Activated CD8-positive, alpha-beta T cell treated with anti-CD3 and anti-CD28 coated beads for 36 hours (primary cell): ENCODE measurements around the gene FARP1. TPM values are rescaled to one million over a fixed set of nuclear protein-coding genes. Genes with fewer than 3 reads are reported as not detected.

Experiments used
- ATAC-seq: fragments of 200-7000 bp; cut with Tn5 transposase; one replicate; pipeline ENCODE4 v1.10.0; 2021; ENCODE audit warnings: mild to moderate bottlenecking, moderate library complexity
- CTCF ChIA-PET: fragments of 350-600 bp; sonication (Branson Sonifier 250); formaldehyde crosslinking; loops from one replicate; lab custom pipeline; 2021; ENCODE audit warnings: antibody characterized with exemption; lab: Charles Lee
- POLR2A ChIA-PET: fragments of 350-600 bp; sonication (Branson Sonifier 250); formaldehyde crosslinking; loops from one replicate; lab custom pipeline; 2021; ENCODE audit warnings: antibody characterized with exemption; lab: Charles Lee
- DNase-seq: peaks from one replicate; pipeline ENCODE4 v3.0.0-alpha.2; 2020
- H3K27ac Mint-ChIP-seq: one replicate; pipeline ENCODE4 v1.8.0; 2021; ENCODE audit warnings: mild to moderate bottlenecking, mixed read lengths
- H3K27me3 Mint-ChIP-seq: one replicate; pipeline ENCODE4 v1.8.0; 2021; ENCODE audit warnings: mixed read lengths
- H3K36me3 Mint-ChIP-seq: one replicate; pipeline ENCODE4 v1.8.0; 2021; ENCODE audit warnings: low read depth, mixed read lengths
- H3K4me1 Mint-ChIP-seq: one replicate; pipeline ENCODE4 v1.8.0; 2021; ENCODE audit warnings: low read depth, mixed read lengths
- H3K4me3 Mint-ChIP-seq: one replicate; pipeline ENCODE4 v1.8.0; 2021; ENCODE audit warnings: mild to moderate bottlenecking, moderate library complexity, mixed read lengths
- H3K9me3 Mint-ChIP-seq: one replicate; pipeline ENCODE4 v1.8.0; 2021; ENCODE audit warnings: mixed read lengths
- intact Hi-C: fragments of 100-400 bp; cut with micrococcal nuclease; formaldehyde crosslinking; loops from one replicate; pipeline ENCODE4 v1.10.0; 2022
- total RNA-seq, 2 experiments: library from RNA; stranded (reverse); gene quantifications; one replicate each; pipeline ENCODE4 v1.2.3, GENCODE V29; 2021
- TF ChIP-seq, protein P1 (sequence below): fragments of 200-600 bp; IDR thresholded peaks from one replicate; pipeline ENCODE4 v1.8.0; 2022; ENCODE audit warnings: antibody characterized with exemption, mild to moderate bottlenecking

Gene FARP1
- total RNA-seq, 2 experiments from 2014 or later, result 0.27 to 0.43 TPM

GRCh38 chr13:98108341-98108740 is 34.6 kb upstream of the FARP1 start:
- no peak for ATAC-seq
- no peak for DNase-seq
- no peaks in the 10 kb centered on the region for H3K36me3 Mint-ChIP-seq
- H3K4me3 Mint-ChIP-seq, result no peak overlapping the region
- ChIA-PET POLR2A (no interaction called here), CTCF (no interaction called here)
- no peak overlapping the region for H3K27ac Mint-ChIP-seq
- H3K9me3 Mint-ChIP-seq, result no peaks in the 10 kb centered on the region
- no peaks in the 10 kb centered on the region for H3K27me3 Mint-ChIP-seq
- intact Hi-C loops, result no loop called here
- TF ChIP-seq, protein P1, sequence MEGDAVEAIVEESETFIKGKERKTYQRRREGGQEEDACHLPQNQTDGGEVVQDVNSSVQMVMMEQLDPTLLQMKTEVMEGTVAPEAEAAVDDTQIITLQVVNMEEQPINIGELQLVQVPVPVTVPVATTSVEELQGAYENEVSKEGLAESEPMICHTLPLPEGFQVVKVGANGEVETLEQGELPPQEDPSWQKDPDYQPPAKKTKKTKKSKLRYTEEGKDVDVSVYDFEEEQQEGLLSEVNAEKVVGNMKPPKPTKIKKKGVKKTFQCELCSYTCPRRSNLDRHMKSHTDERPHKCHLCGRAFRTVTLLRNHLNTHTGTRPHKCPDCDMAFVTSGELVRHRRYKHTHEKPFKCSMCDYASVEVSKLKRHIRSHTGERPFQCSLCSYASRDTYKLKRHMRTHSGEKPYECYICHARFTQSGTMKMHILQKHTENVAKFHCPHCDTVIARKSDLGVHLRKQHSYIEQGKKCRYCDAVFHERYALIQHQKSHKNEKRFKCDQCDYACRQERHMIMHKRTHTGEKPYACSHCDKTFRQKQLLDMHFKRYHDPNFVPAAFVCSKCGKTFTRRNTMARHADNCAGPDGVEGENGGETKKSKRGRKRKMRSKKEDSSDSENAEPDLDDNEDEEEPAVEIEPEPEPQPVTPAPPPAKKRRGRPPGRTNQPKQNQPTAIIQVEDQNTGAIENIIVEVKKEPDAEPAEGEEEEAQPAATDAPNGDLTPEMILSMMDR, result no peak
- H3K4me1 Mint-ChIP-seq, result no peaks in the 10 kb centered on the region

- no peaks in the 10 kb centered on the region for H3K36me3 Mint-ChIP-seq
- no peak overlapping the region for H3K27ac Mint-ChIP-seq
- no peaks in the 10 kb centered on the region for H3K27me3 Mint-ChIP-seq
- no peak for ATAC-seq
- H3K4me1 Mint-ChIP-seq, result no peaks in the 10 kb centered on the region
- no peak overlapping the region for H3K4me3 Mint-ChIP-seq
- DNase-seq, result no peak
- intact Hi-C loops, result no loop called here
- CTCF ChIA-PET, result no interaction called here
- no peaks in the 10 kb centered on the region for H3K9me3 Mint-ChIP-seq
- TF ChIP-seq, protein P1, result no peak
- POLR2A ChIA-PET, result no interaction called here
These were observed 33.6 kb upstream of the FARP1 start for GRCh38 chr13:98109226-98109853.

DNA sequence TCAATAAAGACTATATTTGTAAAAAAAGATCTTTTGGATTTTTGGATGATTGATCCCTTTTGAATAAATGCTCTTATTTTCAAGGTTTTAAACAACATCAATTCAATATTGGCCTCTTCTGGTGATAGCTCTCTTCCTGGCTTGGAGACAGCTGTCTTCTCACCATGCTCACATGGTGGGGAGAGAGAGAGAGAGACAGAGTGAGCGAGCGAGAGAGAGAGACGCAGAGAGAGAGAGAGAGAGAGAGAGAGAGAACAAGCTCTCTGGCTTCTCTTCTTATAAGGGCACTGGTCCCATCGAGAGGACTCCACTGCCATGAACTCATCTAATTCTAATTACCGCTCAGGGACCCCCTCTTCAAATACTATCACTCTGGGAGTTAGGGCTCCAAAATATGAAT is 32.1 kb upstream of the FARP1 start:
- ChIA-PET POLR2A (no interaction called here), CTCF (no interaction called here)
- no peak for ATAC-seq
- Mint-ChIP-seq H3K9me3 (no peaks in the 10 kb centered on the region), H3K27me3 (no peaks in the 10 kb centered on the region), H3K36me3 (no peaks in the 10 kb centered on the region), H3K27ac (no peak overlapping the region), H3K4me3 (no peak overlapping the region), H3K4me1 (no peaks in the 10 kb centered on the region)
- TF ChIP-seq, protein P1, result no peak
- intact Hi-C loops, result no loop called here
- DNase-seq, result no peak

DNA sequence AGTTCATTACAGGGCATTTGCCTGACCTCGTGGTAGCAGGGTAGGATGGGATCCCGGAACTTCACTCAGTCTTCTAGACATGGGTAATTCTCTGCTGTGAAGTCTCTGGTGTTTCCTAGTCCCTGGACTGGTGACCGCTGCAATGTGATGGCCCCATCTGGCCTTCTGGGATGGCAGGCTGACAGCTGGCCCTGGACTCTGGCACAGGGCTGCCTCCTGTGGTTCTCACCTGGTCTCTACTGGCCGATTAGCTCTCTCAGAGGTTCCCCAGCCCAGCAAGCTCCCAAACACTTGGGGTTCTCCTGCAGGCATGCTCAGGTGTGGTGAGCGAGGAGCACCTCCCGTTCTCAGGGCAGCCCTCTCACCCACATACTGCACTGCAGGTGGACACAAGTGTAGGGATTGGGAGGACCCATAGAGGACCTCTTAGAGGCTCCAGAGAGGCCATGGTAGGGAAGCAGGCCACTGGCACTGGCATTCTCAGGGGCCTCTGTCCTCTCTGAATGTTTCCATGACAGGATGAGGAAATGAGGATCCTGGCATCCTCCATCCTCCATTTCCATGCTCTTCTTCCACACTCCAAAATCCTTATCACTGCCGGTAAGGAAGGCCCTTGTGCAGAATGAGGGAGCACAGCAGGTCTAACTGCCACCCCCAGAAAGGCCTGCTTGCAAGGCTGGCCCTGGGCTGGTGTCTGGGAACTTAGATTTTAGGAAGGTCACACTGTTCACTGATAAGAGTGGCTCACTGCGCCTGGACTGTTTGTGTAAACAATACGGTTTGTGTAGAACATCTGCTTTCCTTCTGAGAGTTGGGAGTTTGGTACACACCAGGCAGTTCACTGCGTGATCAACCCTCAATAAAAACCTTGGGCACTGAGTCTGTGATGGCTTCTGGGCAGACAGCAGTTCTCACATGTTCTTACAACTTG is 31.5 kb upstream of the FARP1 start:
- POLR2A ChIA-PET, result no interaction called here
- H3K4me1 Mint-ChIP-seq, result no peaks in the 10 kb centered on the region
- no peak overlapping the region for H3K27ac Mint-ChIP-seq
- H3K9me3 Mint-ChIP-seq, result no peaks in the 10 kb centered on the region
- intact Hi-C loops, result no loop called here
- DNase-seq, result no peak
- ATAC-seq, result no peak
- H3K36me3 Mint-ChIP-seq, result no peaks in the 10 kb centered on the region
- CTCF ChIA-PET, result no interaction called here
- H3K27me3 Mint-ChIP-seq, result no peaks in the 10 kb centered on the region
- TF ChIP-seq, protein P1, result no peak
- H3K4me3 Mint-ChIP-seq, result no peak overlapping the region

DNA sequence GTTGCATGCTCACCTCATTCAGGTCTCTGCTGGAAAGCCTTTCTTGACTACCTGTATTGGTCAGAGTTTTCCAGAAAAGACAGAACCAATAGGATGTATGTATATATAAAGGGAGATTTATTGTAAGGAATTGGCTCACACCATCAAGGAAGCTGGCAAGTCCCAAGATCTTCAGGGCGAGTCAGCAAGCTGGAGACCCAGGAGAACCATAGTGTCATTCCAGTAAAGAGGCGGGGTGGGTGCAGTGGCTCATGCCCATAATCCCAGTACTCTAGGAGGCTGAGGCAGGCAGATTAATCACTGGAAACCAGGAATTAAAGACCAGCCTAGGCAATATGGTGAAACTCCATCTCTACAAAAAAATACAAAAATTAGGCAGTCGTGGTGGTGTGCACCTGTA is 30.4 kb upstream of the FARP1 start:
- no peaks in the 10 kb centered on the region for H3K27me3 Mint-ChIP-seq
- H3K36me3 Mint-ChIP-seq, result no peaks in the 10 kb centered on the region
- H3K9me3 Mint-ChIP-seq, result no peaks in the 10 kb centered on the region
- no peaks in the 10 kb centered on the region for H3K4me1 Mint-ChIP-seq
- no peak overlapping the region for H3K27ac Mint-ChIP-seq
- CTCF ChIA-PET, result no interaction called here
- POLR2A ChIA-PET, result no interaction called here
- DNase-seq, result no peak
- TF ChIP-seq, protein P1, result no peak
- no peak overlapping the region for H3K4me3 Mint-ChIP-seq
- no peak for ATAC-seq
- intact Hi-C loops, result no loop called here
